AG04449 (cell line): ENCODE data around the gene LDLRAD3.

Experiments
- CTCF ChIA-PET: fragments of 350-600 bp; formaldehyde crosslinking; extraction: SDS; loops from one replicate; lab custom pipeline; 2021; ENCODE audit warnings: antibody characterized with exemption; lab: Yijun Ruan, JAX
- POLR2A ChIA-PET: fragments of 400-600, 350-600 bp; formaldehyde crosslinking; extraction: SDS; loops from one replicate; lab custom pipeline; 2020; ENCODE audit warnings: antibody characterized with exemption, inconsistent platforms; lab: Yijun Ruan, JAX
- DNase-seq: peaks from one replicate; pipeline ENCODE4 v3.0.0-alpha.2; 2010; ENCODE audit warnings: low read depth, low spot score
- H3K4me3 ChIP-seq: 2 replicates; pipeline ENCODE4 v1.5.1; 2011; ENCODE audit warnings: low read depth, mild to moderate bottlenecking, control low read depth, low read length
- TF ChIP-seq, protein P1 (sequence below): IDR thresholded peaks from one replicate; pipeline ENCODE4 v1.5.1; 2011; ENCODE audit warnings: mild to moderate bottlenecking, moderate library complexity, low read length, control low read depth, inconsistent platforms; ENCODE audit not compliant: insufficient read depth; ENCODE audit errors: missing control alignments

The LDLRAD3 gene

DNA sequence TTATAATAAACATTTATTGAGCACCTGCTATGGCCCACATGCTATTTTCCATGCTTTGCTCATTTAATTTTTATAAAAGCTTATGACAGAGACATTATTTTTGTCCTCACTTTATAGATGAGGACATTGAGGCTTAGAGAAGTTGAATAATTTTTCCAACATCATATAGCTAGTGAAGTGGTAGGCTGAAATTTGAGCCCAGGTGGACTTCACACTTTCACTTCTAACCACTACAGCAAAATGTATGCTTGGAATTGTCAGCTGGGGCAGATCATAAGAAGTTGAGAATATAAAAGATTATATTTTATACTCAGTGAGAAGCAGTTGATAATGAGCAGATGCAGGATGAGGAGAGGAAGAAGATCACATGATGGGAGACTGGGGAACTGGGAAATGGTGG, 146.1 kb downstream of the LDLRAD3 start:
- CTCF ChIA-PET: interaction anchor here (0.8 to 1.4 kb wide), 2 partner anchors 169 to 474 kb away, joined by 3 to 4 read pairs; no protein-coding TSS in a partner anchor
- no peak for DNase-seq
- POLR2A ChIA-PET: no interaction called here
- TF ChIP-seq, protein P1, sequence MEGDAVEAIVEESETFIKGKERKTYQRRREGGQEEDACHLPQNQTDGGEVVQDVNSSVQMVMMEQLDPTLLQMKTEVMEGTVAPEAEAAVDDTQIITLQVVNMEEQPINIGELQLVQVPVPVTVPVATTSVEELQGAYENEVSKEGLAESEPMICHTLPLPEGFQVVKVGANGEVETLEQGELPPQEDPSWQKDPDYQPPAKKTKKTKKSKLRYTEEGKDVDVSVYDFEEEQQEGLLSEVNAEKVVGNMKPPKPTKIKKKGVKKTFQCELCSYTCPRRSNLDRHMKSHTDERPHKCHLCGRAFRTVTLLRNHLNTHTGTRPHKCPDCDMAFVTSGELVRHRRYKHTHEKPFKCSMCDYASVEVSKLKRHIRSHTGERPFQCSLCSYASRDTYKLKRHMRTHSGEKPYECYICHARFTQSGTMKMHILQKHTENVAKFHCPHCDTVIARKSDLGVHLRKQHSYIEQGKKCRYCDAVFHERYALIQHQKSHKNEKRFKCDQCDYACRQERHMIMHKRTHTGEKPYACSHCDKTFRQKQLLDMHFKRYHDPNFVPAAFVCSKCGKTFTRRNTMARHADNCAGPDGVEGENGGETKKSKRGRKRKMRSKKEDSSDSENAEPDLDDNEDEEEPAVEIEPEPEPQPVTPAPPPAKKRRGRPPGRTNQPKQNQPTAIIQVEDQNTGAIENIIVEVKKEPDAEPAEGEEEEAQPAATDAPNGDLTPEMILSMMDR: no peak
- no peak overlapping the region for H3K4me3 ChIP-seq

DNA sequence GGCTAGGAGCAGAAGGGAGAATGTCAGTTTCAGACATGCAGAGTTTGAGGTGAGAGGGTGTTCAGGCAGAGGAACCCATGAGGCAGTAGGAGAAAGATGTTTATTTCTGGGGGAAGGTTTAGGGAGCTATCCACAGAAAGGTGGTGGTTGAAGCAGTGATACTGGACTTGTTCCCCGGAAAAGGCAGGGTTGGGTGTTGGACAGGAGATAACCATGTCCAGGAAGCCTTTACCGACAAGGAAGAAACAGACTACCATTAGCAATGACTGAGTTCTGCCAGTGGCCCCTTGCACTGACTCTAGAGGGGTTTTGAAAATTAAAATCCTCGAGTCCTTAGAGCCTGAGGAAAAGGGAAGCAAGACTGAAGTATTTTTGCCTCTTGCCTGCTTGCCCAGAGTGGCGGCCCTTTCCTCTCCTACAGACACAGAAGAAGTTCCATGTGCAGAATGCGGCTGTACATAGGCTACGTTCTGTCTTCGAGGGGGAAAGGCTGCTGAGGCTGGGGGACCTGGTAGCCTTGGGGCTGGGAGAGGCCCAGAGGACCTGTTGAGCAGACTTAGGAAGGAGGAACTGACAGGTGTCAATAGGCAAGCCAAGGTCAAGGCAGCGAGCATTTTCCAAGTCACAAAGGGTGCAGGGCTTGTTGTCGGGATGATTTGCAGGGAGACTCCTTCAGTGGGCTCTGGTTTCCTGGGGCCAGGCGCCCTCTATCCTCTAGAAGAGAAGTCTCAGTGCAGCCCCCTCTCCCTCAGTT, 146.7 kb downstream of the LDLRAD3 start:
- DNase-seq: no peak
- POLR2A ChIA-PET: no interaction called here
- CTCF ChIA-PET: interaction anchor here (1.4 kb wide), 1 partner anchor 168 kb away, joined by 4 read pairs; no protein-coding TSS in a partner anchor
- TF ChIP-seq, protein P1: no peak
- H3K4me3 ChIP-seq: no peak overlapping the region

DNA sequence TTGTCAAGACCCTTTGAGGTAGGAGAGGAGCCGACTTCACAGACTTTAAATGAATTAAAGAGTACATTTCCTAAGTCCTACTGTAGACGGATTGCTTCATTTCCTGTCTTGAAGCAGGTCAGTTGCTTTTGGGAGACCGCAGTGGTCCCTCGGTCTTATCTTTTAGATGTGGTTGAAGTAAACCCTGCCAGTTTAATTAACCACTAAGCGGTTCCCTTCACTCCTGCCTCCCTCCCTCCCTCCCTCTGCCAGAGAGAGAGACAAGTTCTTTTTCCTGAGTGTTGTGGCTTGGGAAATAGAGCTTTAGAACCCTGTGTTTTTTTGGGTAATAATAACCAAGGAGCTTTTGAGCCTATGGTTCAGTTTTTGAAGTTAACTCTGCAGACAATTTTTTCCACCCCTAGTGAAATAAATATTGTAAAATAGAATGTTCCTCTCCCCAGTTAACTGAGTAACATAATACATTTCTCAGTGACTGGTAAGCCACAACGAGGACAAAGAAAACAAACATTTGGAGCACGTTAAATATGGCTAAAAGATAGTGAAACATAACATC, 147.5 kb downstream of the LDLRAD3 start:
- ChIA-PET POLR2A (no interaction called here), CTCF (no interaction called here)
- TF ChIP-seq, protein P1: no peak
- no peak for DNase-seq
- no peak overlapping the region for H3K4me3 ChIP-seq

DNA sequence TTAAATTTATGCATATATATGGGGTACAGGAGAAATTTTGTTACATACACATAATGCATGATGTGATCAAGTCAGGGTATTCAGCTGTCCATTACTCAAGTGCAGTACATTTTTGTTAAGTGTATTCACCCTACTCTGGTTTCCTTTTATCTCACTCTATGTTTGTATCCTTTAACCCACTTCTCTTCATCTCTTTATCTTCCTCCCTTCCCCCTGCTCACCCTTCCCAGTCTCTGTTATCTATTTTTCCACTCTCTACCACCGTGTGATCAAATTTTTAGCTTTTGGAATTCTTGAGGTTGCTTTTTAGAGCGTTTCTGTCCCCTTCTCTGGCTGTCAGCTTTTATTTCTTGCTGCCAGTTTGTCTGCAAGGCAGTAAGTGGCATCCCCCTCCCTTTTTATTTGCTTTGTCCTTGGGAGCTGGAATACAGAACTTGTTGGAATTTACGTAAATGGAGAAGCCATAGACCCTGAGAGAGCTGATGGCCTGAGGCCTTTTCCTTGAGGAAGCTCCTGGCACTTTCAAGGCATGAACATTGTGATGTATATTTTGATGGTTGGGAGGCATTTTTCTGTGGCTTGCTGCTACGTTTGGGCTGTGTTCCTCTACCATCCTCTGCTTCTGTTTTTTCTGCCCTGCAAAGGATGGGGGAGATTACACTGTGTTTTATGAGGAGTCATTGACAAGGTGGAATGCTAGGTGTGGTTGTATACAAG, 148.6 kb downstream of the LDLRAD3 start:
- CTCF ChIA-PET: interaction anchor here (1.0 to 1.2 kb wide), 2 partner anchors 39 to 50 kb away, joined by 3 to 6 read pairs; no protein-coding TSS in a partner anchor
- TF ChIP-seq, protein P1: no peak
- DNase-seq: no peak
- POLR2A ChIA-PET: no interaction called here
- no peak overlapping the region for H3K4me3 ChIP-seq

DNA sequence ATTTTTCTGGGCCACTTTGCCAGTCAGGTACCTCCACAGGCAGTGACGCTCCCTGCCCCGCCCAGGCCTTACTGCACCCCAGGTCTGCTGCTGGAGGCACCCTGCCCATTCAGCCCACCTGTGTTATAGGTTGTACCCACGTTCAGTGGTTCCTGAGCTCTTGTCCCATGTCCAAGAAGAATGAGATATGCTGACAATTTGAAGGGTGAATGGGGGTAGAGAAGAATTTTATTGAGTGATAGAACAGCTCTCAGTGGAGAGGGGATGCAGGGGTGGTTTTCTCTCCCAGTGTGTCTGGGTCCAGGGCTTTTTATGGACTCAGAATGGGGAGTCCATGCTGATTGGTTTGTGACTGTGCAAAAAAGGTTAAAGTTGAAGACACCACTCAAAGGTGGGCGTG, 149.7 kb downstream of the LDLRAD3 start:
- ChIA-PET CTCF (no interaction called here), POLR2A (no interaction called here)
- TF ChIP-seq, protein P1: no peak
- H3K4me3 ChIP-seq: no peak overlapping the region
- DNase-seq: no peak

DNA sequence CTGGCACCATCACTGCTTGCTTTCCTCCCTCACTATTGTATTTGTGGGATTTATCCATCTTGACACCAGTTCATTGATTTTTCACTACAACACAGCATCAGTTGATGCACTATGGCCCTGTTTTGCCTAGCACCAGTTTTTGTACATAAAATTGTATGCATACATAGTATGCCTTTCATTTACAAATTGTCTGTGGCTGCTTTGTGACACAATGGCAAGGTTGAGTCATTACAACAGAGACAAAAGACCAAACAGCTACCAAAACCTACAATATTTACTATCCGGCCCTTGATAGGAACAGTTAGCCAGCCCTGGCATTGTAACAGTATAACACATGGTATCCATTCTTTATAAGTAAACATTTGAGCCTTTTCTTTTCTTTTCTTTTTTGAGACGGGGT, 150.3 kb downstream of the LDLRAD3 start:
- DNase-seq: no peak
- POLR2A ChIA-PET: no interaction called here
- no peak overlapping the region for H3K4me3 ChIP-seq
- CTCF ChIA-PET: no interaction called here
- TF ChIP-seq, protein P1: no peak
